NCI-H1930 (cell line): ENCODE data around the gene GXYLT2.
"Not testable (repeated sequence)": the region's sequence is repeated elsewhere in the genome, so short reads cannot be mapped to it uniquely, and the experiment has no call there.

ENCODE experiments used
- DNase-seq, 2 experiments: peaks; one replicate each; lab custom pipeline; 2025; lab: John Stamatoyannopoulos, UW

GXYLT2 gene

GRCh38 chr3:72973786-72974185 is 85.9 kb downstream of the GXYLT2 start:
- DNase-seq: no peak

- DNase-seq: no peak
Measured at GRCh38 chr3:72974956-72975355, 87.1 kb downstream of the GXYLT2 start.

DNA sequence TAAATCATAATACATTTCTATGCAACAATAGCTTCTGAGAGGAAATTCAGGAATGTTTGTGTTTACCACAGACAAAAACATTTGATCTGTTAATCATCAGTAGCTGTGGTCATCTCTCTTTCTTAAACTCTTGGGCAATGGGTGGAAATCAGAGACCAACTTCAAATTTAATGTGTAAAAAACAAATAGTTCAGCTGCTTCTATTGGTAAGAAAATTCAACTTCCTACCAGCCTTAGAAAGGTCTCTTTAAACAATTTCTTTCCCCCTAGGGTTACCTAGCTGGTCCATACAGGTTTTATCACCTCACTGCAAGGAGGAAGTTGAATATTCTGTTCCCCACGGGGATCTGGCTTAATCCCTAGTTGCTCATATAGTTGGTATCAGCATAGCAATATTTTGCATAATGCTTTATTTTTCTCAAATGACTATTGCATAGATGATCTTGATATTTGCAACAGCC is 88.5 kb downstream of the GXYLT2 start:
- DNase-seq: no peak

- no peak for DNase-seq
Measured at GRCh38 chr3:72977060-72977808, 89.4 kb downstream of the GXYLT2 start.

GRCh38 chr3:72982609-72983366 is 94.9 kb downstream of the GXYLT2 start:
- no peak for DNase-seq

GRCh38 chr3:72985576-72985975 is 97.7 kb downstream of the GXYLT2 start:
- DNase-seq: no peak

GRCh38 chr3:72990701-72991395 is 103.0 kb downstream of the GXYLT2 start:
- no peak for DNase-seq

DNA sequence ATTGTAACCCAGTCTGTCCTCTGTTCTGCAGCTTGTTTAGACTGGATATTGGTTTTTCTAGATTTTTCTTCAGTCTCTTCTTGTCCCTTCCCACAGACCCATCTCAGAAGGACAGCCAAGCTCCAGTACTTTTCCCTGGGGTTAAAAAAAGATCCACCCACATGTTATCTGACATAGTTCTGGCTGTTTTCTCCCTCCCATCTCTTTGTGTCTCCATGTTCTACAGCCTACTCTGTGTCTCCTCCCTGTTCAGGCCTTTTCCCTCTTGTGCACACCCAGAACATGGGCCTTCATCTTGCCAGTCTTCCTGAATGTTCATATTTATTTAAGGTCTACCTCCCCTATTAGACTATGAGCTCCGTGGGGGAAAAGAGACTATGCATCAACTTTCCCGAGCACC is 103.7 kb downstream of the GXYLT2 start:
- no peak for DNase-seq

DNA sequence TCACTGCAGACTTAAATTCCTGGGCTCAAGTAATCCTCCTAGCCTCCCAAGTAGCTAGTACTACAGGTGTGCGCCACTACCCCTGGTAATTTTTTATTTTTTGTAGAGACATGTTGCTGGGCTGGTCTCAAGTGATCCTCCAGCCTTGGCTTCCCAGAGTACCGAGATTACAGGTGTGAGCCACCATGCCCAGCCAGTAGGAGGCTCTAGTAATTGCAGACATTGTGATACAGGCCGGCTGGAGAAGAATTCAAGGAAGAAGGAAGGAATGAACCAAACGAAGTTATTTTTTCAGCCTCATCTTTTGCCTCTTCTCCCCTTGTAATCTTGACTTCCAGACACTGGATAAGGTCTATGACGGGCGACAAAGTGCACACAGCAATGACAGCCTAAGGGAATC is 105.5 kb downstream of the GXYLT2 start:
- DNase-seq: no peak

GRCh38 chr3:72995337-72995736 is 107.5 kb downstream of the GXYLT2 start:
- DNase-seq: no peak

DNA sequence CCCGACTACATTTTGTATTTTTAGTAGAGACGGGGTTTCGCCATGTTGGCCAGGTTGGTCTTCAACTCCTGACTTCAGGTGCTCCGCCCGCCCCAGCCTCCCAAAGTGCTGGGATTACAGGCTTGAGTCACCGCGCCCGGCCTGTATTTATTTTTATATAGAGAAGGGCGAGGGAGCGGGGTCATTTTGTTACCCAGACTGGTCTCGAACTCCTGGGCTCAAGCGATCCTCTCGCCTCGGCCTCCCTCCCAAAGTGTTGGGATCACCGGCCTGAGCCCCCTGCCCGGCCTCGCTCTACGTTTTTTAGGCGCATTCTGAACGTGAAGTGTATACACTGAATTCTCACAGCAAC is 108.3 kb downstream of the GXYLT2 start:
- DNase-seq: no peak

GRCh38 chr3:72996473-72997333 is 108.9 kb downstream of the GXYLT2 start, which contains the start of gene PPP4R2:
Gene PPP4R2 (plus strand): TSS chr3:72996811. CDS start chr3:72997038, 227 bp downstream.
- DNase-seq: peak; percentile 58 to 81

DNA sequence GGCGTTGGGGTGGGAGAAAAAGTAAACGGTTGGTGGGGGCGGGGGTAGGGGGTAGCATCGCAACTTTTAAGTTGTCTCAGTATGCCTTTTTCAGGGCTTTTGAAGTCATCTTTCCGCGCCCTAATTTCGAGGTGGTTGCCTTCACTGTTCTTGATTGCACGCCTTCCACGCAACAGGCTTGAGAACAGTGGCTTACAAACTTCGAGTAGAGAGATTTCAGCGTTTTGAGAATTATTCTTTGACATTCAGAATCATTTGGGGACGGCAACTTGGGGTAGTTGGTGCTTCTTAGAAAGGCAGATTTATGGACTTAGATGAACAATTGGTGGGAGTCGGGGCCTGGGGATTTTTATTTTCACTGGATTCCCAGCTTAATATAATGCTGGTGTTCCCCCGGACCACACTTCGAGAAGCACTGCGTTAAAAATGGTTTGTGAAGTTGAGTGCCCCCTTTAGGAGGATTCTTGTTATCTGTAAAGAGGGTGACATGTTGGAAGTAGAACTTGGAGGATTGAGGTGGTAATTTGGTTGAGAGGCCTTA is 109.6 kb downstream of the GXYLT2 start:
- peak in 1 of 2 experiments; percentile 4 for DNase-seq

GRCh38 chr3:72998466-72998865 is 110.6 kb downstream of the GXYLT2 start:
- no peak for DNase-seq

DNA sequence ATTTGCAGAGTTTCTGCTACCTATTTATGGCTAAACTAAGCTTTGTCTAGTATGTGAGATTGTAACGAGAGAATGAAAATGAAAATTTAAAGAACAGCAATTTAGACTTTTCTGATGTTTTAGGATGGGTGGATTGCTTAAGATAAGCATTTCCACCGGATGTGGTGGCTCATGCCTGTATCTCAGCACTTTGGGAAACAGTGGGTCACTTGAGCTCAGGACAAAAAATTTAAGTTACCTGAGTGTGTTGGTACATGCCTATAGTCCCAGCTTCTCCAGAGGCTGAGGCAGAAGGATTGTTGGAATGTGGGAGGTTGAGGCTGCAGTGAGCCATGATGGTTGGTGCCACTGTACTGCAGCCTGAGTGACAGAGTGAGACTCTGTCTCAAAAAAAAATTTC is 112.1 kb downstream of the GXYLT2 start:
- no peak for DNase-seq

DNA sequence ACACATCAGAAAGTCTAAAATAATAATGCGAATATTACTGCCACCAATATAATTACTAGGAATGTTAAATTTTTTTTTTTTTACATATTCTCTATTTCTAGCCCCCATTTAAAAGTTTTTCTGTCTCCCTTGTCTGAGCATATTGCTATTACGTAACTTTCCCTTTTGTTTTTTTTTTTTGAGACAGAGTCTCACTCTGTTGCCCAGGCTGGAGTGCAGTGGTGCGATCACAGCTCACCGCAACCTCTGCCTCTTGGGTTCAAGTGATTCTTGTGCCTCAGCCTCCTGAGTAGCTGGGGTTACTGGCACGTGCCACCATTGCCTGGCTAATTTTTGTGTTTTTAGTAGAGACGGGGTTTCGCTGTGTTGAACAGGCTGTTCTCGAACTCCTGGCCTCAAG is 115.2 kb downstream of the GXYLT2 start:
- not testable (repeated sequence) for DNase-seq

DNA sequence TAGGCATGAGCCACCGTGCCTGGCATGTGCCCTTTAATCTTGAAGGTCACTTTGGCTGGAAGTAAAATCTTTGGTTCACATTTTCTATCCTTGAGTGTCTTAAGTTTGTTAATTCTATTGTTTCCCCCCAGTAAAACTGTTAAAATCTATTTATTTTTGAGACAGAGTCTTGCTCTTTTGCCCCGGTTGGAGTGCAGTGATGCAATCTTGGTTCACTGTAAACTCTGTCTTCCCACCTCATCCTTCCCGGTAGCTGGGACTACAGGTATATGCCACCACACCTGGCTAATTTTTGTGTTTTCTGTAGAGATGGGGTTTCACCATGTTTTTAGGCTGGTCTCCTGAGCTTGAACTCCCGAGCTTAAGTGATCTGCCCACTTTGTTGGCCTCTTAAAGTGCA is 116.5 kb downstream of the GXYLT2 start:
- no peak for DNase-seq

- no peak for DNase-seq
Measured at GRCh38 chr3:73007992-73008712, 120.3 kb downstream of the GXYLT2 start.

- no peak for DNase-seq
Measured at GRCh38 chr3:73009008-73009407, 121.2 kb downstream of the GXYLT2 start.

DNA sequence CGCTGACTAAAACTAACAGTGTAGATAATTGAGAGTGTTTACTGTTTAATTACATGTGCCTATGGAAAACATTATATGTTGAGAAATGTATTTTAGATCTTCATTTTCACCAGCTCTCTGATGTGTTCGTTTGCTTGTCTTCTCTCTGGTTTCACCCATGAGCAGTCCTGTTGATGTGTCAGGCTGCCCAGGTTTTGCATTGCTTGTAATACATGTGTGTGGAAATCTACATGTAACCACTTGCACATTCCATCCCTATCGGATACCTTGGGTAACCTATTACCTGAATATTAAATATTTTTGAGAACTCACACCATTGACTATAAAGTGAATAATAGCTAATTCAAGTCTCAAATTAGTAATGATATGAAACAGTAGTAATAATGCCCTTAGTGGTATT is 121.9 kb downstream of the GXYLT2 start:
- no peak for DNase-seq

DNA sequence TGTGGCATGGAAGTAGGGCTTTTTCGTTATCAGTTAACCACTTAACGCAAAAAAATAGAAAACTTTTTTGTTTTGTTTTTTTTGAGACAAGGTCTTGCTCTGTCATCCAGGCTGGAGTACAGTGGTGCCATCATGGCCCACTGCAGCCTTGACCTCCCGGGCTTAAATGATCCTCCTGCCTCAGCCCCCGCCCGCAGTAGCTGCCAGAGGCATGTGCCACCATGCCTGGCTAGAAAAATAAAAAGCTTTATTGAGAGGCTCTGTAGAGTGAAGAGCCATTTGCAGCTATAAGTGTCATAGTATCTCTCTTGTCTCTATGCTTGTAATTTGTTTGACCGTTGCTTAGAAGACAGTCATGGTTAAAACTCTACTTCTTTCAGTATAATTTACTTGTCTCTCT is 122.3 kb downstream of the GXYLT2 start:
- DNase-seq: no peak
